Fibroblast of the aortic adventitia (primary cell): ENCODE results near the gene KIAA0586. TPM values are rescaled to one million over a fixed set of nuclear protein-coding genes. Genes with fewer than 3 reads are reported as not detected.
"Not testable (repeated sequence)": the region's sequence is repeated elsewhere in the genome, so short reads cannot be mapped to it uniquely, and the experiment has no call there.

Experiments used
- DNase-seq: peaks from one replicate; pipeline ENCODE4 v3.0.0-alpha.2; 2010; ENCODE audit warnings: low read depth
- H3K4me3 ChIP-seq: 2 replicates; pipeline ENCODE4 v1.5.1; 2011; ENCODE audit warnings: low read depth, mild to moderate bottlenecking, control low read depth, low read length, moderate library complexity
- CTCF ChIP-seq: IDR thresholded peaks from 2 replicates; pipeline ENCODE4 v1.5.1; 2011; ENCODE audit warnings: mild to moderate bottlenecking, low read length, control low read depth, inconsistent platforms; ENCODE audit not compliant: insufficient read depth
- total RNA-seq: library from RNA; depleted of rRNA; stranded (reverse); fragments of >200 nt; gene quantifications from 2 replicates; pipeline ENCODE4 v1.2.3, GENCODE V29; 2012; ENCODE audit warnings: low replicate concordance

KIAA0586 gene
- total RNA-seq, 1 donor = 45.2 TPM

- H3K4me3 ChIP-seq = no peak overlapping the region
- TF ChIP-seq CTCF = no peak
- DNase-seq = no peak
These were observed 144.9 kb downstream of the KIAA0586 start for GRCh38 chr14:58572473-58572853.

- no peak overlapping the region for H3K4me3 ChIP-seq
- no peak for DNase-seq
- no peak for TF ChIP-seq CTCF
These were observed 145.3 kb downstream of the KIAA0586 start for GRCh38 chr14:58572863-58573262.

DNA sequence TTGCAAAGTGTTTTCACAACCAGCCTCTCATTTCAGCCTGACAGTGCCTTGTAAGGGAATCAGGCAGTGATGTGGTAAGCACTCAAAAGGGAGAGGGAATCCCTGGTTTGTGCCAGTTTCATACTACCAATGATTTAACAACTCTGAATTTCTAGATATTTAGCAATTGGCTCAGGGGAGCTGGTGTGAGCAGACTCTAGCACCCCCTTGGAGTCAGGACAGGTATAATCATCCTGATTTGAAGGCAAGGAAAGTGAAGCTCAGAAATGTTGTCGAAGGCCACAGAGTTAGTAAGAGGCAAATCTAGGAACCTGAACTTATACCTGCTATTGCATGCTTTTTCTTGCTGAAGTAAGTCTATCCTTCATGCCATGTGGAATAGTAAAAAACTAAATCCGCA lies 147.1 kb downstream of the KIAA0586 start:
- DNase-seq = no peak
- no peak overlapping the region for H3K4me3 ChIP-seq
- TF ChIP-seq CTCF = no peak

GRCh38 chr14:58575956-58576355 lies 148.4 kb downstream of the KIAA0586 start:
- H3K4me3 ChIP-seq = no peak overlapping the region
- TF ChIP-seq CTCF = no peak
- DNase-seq = no peak

DNA sequence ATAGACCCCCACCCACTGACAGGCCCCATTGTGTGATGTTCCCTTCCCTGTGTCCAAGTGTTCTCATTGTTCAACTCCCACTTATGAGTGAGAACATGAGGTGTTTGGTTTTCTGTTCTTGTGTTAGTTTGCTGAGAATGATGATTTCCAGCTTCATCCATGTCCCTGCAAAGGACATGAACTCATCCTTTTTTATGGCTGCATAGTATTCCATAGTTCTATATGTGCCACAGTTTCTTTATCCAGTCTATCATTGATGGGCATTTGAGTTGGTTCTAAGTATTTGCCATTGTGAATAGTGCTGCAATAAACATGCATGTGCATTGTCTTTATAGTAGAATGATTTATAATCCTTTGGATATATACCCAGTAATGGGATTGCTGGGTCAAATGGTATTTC lies 152.5 kb downstream of the KIAA0586 start:
- DNase-seq, H3K4me3 ChIP-seq: not testable (repeated sequence)

DNA sequence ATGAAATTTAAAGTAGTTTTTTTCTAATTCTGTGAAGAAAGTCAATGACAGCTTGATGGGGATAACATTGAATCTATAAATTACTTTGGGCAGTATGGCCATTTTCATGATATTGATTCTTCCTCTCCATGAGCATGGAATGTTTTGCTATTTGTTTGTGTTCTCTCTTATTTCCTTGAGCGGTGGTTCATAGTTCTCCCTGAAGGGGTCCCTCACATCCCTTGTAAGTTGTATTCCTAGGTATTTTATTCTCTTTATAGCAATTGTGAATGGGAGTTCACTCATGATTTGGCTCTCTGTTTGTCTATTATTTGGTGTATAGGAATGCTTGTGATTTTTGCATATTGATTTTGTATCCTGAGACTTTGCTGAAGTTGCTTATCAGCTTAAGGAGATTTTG lies 153.9 kb downstream of the KIAA0586 start:
- not testable (repeated sequence) for DNase-seq

DNA sequence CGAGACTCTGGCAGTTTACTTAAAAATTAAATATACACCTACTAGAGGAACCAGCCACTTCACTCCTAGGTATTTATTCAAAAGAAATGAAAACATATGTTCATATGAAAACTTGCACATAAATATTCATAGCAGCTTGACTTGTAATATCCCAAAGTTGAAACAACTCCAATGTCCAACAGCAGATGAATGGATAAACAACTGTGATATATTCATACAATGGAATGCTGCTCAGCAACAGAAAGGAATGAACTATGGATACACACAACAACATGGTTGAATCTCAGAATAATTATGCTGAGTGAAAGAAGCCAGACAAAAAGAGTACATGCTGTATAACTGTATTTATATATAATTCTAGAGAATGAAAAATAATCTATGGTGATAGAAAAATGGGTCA lies 156.9 kb downstream of the KIAA0586 start:
- peak; percentile 59 for DNase-seq
- H3K4me3 ChIP-seq = no peak overlapping the region
- no peak for TF ChIP-seq CTCF

More for the DNA sequence above, 153.9 kb downstream of the KIAA0586 start:
- H3K4me3 ChIP-seq = not testable (repeated sequence)

DNA sequence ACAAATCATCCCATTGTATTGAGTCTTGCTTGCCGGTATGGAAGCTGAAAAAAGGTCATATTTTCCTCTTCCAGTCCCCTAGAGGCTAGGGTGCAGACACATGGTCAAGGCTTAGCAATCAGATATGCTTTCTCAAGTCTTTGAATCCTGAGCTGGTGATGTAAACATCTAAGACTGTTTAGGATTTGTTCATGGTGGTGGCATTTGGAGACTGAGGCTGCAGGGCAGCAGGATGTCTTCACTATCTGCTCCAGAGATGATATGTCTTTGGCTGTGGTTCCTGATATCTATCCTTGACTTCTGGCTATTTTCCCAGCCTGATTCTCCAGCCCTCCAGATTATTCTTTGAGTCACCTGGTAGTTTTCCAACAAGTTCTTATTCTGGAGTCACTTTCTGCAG lies 159.8 kb downstream of the KIAA0586 start:
- no peak for TF ChIP-seq CTCF
- DNase-seq = peak; percentile 97
- no peak overlapping the region for H3K4me3 ChIP-seq

DNA sequence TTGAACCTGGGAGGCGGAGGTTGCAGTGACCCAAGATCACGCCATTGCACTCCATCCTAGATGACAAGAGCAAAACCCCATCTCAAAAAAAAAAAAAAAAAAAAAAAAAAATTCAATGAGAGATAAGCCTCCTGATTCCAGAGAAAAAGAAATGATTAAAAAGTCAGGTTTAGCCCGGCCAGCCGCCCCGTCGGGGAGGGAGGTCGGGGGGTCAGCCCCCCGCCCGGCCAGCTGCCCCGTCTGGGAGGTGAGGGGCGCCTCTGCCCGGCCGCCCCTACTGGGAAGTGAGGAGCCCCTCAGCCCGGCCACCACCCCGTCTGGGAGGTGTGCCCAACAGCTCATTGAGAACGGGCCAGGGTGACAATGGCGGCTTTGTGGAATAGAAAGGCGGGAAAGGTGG lies 160.8 kb downstream of the KIAA0586 start:
- H3K4me3 ChIP-seq, DNase-seq: not testable (repeated sequence)
